HG03039 (cell line): Measurements from ENCODE around the gene NDRG4.
A peak's percentile ranks its signal among the peaks of the same experiment; 100 is the strongest.

Experiments used
- ATAC-seq: cut with Tn5 transposase; IDR thresholded peaks from one replicate; pipeline ENCODE4 v1.9.1; 2021; ENCODE audit warnings: mild to moderate bottlenecking, moderate library complexity; ENCODE audit not compliant: unreplicated experiment

The NDRG4 gene

GRCh38 chr16:58499615-58500351 is at the start of gene NDRG4:
TSS of gene NDRG4 (plus strand) at chr16:58500143. CDS start at chr16:58500249, 106 bp downstream.
- ATAC-seq: peak; percentile 51

- ATAC-seq: no peak
Observed at GRCh38 chr16:58450590-58450989, 49.4 kb upstream of the NDRG4 start.

GRCh38 chr16:58451265-58451689 is 48.7 kb upstream of the NDRG4 start:
- no peak for ATAC-seq

- ATAC-seq: no peak
Observed at GRCh38 chr16:58451945-58452401, 48.0 kb upstream of the NDRG4 start.

GRCh38 chr16:58452640-58453039 is 47.3 kb upstream of the NDRG4 start:
- no peak for ATAC-seq

- no peak for ATAC-seq
Observed at GRCh38 chr16:58454178-58454577, 45.8 kb upstream of the NDRG4 start.

- ATAC-seq: no peak
Observed at GRCh38 chr16:58454856-58455255, 45.1 kb upstream of the NDRG4 start.

- no peak for ATAC-seq
Observed at GRCh38 chr16:58455750-58456149, 44.2 kb upstream of the NDRG4 start.

- no peak for ATAC-seq
Observed at GRCh38 chr16:58456193-58456592, 43.8 kb upstream of the NDRG4 start.

- no peak for ATAC-seq
Observed at GRCh38 chr16:58458606-58459343, 41.2 kb upstream of the NDRG4 start.

- no peak for ATAC-seq
Observed at GRCh38 chr16:58459344-58460218, 40.4 kb upstream of the NDRG4 start.

- ATAC-seq: no peak
Observed at GRCh38 chr16:58460219-58460610, 39.7 kb upstream of the NDRG4 start.

- ATAC-seq: no peak
Observed at GRCh38 chr16:58461056-58461455, 38.9 kb upstream of the NDRG4 start.

- no peak for ATAC-seq
Observed at GRCh38 chr16:58461640-58462039, 38.3 kb upstream of the NDRG4 start.

- ATAC-seq: no peak
Observed at GRCh38 chr16:58462089-58462488, 37.9 kb upstream of the NDRG4 start.

GRCh38 chr16:58462499-58462996 is 37.4 kb upstream of the NDRG4 start:
- ATAC-seq: no peak

GRCh38 chr16:58462997-58463941 is 36.7 kb upstream of the NDRG4 start:
- ATAC-seq: no peak

GRCh38 chr16:58464047-58464915 is 35.7 kb upstream of the NDRG4 start:
- no peak for ATAC-seq
